Spleen (tissue), 7 donors: Measurements from ENCODE around the gene ACOT12.

ENCODE experiments used
- CTCF ChIP-seq, 11 experiments: fragments of 200-600 bp in 7 of 11; fragments of 450-650 bp in 4 of 11; sonication (generic) in 4 of 11; IDR thresholded peaks in 8 of 11; conservative IDR thresholded peaks in 3 of 11; 1 replicate in 7 of 11; 2 replicates in 4 of 11; pipeline versions ENCODE4 v1.4.0 to v1.8.0; 2016 to 2021; ENCODE audit warnings: antibody characterized with exemption in 11 of 11, inconsistent platforms in 4 of 11, mild to moderate bottlenecking in 1 of 11
- POLR2A ChIP-seq, 3 donors: fragments of 450-650 bp; IDR thresholded peaks; one replicate each; pipeline ENCODE4 v1.5.1; 2017; ENCODE audit warnings: antibody characterized with exemption in 3 of 3, mild to moderate bottlenecking in 1 of 3
- donor health status: DM: no; HTN: no; CAD: no; lungs with moderate emphysema.
- donor health status: DM: no; HTN: no; CAD: no.
- donor health status: DM: no; HTN: no; CAD: no.

GRCh38 chr5:81370912-81371311 is 23.0 kb downstream of the ACOT12 start:
- no peak for TF ChIP-seq POLR2A (IDR thresholded peaks at IDR 0.05)
- TF ChIP-seq CTCF (IDR thresholded peaks at IDR 0.05 in 8 of 11, conservative IDR thresholded peaks at IDR 0.05 in 3 of 11): no peak
